HG02870 (cell line): ENCODE data around the gene ZNF610.
"Not testable (repeated sequence)": the region's sequence is repeated elsewhere in the genome, so short reads cannot be mapped to it uniquely, and the experiment has no call there.

Experiments
- ATAC-seq: cut with Tn5 transposase; IDR thresholded peaks from one replicate; pipeline ENCODE4 v1.9.1; 2021; ENCODE audit warnings: mild to moderate bottlenecking, moderate library complexity; ENCODE audit not compliant: unreplicated experiment

Gene ZNF610

DNA sequence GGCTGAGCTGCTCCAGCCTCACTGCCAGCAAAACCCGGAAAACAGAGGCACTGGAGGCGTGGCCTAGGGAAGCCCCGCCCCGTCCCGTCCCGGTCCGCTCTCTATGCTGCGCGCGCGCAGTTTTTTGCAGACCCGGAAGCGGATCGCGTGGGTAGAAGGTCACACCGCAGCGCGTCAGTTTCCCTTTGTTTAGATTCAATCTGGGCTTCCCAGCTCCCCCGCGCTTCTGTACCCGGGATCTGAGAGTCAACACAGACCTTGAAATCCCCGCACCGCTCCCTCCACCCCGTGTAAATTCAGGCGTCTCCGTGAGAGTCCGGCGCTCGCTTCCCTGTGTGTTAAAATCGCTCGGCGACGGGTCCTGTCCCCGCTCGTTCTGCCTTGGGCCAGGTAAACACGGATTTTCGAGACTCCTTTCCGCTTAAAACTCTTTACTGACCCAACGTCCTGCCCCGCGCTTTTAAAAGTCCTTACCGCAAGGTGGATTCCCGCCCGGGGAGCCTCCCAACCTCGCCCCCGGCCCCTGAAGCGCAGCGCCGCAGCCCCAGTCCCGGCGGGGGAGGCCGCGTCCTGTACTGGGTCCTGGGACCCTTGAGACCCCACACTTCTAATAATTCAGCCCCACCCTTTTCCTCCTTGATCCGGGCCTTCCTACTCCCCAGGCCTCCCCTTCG, at the start of gene ZNF610:
Gene ZNF610 (plus strand): TSS at position 127 of the 674 bp plus-strand sequence. CDS start 12,930 bp downstream, outside the sequence.
- peak; percentile 74 for ATAC-seq

DNA sequence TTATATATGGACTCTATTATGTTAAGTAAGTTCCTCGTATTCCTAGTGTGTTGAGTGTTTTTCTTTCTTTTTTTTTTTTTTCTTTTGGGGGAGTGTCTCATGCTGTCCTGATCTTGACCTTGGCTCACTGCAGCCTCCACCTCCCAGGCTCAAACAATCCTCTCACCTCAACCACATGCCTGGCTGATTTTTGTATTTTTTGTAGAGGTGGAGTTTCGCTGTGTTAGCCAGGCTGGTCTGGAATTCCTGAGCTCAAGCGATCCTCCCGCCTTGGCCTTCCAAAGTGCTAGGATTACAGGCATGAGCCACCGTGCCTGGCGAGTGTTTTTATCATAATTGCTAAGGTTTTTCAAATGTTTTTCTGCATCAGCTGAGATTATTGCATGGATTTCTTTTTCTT, 49.8 kb upstream of the ZNF610 start:
- no peak for ATAC-seq

DNA sequence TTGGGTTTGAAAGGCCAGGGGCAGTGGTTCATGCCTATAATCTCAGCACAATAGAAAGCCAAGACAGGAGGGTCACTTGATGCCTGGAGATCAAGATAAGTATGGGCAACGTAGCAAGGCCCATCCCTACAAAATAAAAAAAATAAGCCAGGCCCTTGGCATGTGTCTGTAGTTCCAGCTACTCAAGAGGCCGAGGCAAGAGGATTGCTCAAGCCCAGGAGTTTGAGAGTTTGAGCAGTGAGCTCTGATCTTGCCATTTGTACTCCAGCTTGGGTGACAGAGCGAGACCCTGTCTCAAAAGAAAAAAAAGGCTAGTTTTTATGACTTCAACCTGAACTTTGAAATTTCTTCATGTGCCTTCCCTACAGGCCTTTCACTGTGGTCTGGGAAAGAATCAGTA, 44.3 kb upstream of the ZNF610 start:
- ATAC-seq, result no peak

DNA sequence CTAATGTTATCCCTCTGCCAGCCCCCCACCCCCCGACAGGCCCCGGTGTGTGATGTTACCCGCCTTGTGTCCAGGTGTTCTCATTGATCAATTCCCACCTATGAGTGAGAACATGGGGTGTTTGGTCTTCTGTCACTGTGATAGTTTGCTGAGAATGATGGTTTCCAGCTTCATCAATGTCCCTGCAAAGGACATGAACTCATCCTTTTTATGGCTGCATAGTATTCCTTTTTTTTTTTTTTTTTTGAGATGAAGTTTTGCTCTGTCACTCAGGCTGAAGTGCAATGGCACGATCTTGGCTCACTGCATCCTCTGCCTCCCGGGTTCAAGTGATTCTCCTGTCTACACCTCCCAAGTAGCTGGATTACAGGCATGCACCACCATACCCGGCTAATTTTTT, 43.1 kb upstream of the ZNF610 start:
- ATAC-seq, result not testable (repeated sequence)

DNA sequence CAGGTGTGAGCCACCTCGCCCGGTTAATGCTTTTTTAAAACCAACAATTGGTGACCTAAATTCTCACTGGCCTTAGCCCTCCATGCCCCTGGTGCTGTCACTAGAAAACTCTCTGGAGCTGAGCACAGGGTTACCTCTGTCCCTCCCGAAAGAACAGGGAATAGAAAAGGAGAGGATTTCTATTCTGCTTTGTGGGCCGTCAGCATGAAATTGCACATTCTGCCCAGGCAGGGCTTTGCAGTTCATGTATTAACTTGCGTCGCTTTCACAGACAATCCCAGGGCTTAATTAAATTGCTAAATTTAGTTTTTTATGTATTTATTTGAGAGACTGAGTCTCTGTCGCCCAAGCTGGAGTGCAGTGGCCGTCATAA, 39.7 kb upstream of the ZNF610 start:
- ATAC-seq, result no peak

DNA sequence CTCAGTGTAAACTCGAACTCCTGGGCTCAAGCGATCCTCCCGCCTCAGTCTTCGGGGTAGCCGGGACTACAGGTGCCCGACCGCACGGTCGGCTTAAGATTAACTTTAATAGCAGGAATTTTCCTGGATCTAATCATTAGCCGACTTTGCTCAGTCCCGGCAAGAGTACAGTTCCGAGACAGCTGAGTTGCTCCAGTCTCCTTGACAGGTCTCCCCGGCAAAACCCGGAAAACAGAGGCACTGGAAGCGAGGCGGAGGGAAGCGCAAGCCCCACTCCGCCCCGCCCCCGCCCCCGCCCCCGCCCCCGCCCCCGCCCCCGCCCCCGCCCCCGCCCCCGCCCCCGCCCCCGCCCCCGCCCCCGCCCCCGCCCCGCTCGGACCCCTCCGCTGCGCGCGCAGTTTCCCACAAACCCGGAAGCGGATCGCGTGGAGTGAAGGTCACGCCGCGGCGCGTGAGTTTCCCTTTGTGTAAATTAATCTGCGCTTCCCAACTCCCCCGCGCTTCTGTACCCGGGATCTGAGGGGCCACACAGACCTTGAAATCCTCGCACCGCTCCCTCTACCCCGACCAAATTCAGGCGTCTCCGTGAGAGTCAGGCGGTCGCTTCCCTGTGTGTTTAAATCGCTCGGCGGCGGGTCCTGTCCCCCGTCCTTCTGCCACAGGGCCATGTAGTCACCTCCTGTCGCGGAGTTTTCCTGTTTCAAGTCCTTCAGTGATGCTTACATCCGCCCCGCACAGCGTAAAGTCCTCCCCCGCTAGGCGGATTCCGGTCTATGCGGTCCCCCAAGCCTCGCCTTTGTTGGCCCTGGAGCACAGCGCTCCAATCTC, 39.1 kb upstream of the ZNF610 start, which contains the start of gene ZNF480:
Gene ZNF480 (plus strand): TSS at position 397 of the 828 bp plus-strand sequence. CDS start 3,244 bp downstream, outside the sequence.
- no peak for ATAC-seq

DNA sequence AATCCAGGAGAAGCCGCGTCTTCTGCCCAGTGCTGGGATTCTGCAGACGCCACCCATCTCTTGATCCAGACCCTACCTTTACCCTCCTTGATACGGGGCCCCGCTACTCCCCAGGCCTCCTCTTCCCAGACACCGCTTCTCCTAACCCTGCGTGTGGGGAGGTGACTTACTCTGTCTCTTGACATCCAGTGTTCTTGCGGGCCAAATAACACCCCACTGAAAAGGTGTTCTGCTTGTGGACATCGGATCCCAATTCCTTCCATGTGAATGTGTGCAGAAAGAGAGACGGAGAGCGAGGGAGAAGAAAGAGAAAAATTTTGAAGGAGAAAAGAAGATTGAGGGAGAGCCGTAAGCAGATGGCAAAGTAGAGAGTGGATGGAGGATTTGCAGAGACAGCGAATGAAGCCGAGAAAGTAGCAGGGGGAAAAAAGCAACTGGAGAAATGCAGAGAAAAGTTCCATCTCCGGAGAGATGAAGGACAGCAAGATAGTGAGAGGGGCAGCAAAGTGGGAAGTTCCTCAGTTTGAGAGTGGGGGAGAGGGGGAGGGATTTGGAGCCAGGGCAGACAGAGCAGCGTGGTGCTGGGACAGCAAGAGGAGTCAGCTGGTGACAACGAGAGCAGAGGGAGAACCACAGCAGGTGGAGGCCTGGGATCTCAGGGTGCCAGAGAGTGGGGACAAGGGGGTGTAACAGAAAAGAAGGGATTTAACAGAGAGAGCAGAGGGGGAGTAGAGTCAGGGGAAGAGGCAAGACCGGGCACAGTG, 38.3 kb upstream of the ZNF610 start:
- ATAC-seq, result no peak

DNA sequence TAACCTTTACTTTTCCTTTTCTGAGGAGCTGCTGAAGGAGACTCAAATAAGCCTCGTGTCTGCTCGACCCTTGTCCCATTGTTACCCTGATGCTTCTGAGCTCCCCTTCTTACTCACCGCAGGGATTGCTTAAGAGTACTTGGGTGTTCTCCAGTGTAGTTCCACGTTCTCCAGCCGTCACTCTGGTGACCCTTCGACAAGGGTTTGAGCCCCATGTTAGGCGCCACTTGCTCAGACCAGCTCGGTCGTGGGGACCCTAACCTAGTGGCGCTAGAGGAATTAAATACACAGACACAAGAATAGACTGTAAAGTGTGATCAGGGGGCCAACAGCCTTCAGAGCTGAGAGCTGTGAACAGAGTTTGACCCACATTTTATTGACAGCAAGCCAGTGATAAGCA, 28.8 kb upstream of the ZNF610 start:
- ATAC-seq, result no peak

DNA sequence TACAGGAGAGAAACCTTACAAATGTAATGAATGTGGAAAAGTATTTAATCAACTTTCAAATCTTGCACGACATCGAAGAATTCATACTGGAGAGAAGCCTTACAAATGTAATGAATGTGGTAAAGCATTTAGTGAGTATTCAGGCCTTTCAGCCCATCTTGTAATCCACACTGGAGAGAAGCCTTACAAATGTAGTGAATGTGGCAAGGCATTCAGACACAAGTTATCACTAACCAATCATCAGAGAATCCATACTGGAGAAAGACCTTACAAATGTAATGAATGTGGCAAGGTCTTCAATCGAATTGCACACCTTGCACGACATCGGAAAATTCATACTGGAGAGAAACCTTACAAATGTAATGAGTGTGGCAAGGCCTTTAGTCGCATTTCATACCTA, 13.6 kb upstream of the ZNF610 start:
- no peak for ATAC-seq

DNA sequence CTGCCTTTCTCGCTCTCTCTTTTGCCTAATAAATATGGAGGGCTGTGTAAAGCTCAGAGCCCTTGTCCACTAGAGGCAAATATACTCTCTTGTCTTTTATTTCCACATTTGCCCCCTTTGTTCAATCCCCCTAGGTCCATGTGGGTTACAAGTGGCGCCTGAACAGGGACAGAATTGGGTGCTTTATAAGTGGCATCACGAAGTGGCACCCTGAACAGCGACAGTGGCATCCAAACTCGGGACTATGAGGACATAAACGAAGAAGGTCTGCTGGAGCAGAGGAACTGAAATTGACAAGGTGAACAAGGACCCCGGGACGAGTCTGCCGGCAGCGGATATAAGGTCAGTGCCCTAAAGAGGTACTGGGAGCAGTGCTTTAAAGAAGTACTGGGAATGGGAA, 4.3 kb upstream of the ZNF610 start:
- no peak for ATAC-seq

DNA sequence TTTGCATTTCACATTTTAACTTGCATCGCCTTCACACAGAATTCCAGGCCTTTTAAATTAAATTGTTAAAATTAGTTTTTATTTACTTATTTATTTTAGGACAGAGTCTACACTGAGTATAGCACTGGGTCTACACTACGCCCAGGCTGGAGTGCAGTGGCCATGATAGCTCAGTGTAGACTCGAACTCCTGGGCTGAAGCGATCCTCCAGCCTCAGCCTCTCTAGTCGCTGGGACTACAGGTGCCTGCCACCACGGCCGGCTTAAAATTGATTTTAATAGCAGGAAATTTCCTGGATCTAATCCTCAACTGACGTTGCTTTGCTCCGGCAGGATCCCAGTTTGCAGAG, 301 bp upstream of the ZNF610 start:
- no peak for ATAC-seq

DNA sequence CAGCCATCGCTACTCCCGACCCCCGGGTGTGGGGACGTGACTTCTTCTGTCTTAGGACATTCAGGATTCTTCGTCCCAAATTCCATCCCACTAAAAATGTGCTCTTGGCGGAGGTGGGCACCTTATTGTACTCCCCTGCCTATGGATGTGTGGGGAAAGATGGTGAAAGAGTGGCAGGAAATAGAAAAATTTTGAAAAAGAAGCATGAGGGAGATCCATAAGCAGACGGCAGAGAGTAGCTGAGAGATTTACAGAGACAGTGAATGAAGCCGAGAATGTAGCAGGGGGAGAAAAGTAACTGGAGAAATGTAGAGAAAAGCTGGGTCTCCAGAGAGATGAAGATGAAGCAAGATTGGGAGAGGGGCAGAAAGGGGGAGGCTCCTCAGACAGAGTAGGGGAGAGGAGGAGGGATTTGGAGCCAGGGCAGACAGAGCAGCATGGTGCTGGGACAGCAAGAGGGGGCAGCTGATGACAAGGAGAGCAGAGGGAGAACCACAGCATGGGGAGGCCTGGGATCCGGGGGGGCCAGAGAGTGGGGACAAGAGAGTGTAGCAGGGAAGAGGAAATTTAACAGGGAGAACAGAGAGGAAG, 843 bp downstream of the ZNF610 start:
- no peak for ATAC-seq

DNA sequence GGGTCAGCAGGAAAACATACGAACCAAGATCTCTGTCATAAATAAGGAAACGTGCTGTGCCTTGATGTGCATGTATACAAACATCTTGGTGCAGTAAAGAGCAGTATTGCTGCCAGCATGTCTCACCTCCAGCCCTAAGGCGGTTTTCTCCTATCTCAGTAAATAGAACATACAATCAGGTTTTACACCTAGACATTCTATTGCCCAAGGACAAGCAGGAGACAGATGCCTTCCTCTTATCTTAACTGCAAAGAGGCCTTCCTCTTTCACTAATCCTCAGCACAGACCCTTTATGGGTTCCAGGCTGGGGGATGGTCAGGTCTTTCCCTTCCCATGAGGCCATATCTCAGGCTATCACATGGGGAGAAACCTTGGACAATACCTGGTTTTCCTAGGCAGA, 3.0 kb downstream of the ZNF610 start:
- not testable (repeated sequence) for ATAC-seq

DNA sequence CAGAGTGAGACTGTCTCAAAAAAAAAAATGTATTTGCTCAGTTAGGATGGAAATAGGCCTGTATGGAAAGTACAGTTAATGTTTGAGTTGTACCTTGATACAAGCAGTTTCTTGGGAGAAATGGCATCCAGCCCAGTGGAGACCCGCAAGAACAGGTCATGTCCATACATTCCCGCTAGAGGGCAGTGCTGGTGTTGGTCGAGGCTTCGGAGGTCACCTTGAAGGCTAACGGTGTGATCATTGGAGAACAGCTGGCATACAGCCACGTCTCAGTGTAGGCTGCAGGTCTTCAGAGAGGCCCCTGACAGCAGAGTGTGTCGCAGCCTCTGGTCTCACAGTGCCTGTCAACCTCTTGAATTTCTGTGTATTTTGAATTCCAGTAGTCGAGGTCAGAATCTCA, 7.5 kb downstream of the ZNF610 start:
- no peak for ATAC-seq

DNA sequence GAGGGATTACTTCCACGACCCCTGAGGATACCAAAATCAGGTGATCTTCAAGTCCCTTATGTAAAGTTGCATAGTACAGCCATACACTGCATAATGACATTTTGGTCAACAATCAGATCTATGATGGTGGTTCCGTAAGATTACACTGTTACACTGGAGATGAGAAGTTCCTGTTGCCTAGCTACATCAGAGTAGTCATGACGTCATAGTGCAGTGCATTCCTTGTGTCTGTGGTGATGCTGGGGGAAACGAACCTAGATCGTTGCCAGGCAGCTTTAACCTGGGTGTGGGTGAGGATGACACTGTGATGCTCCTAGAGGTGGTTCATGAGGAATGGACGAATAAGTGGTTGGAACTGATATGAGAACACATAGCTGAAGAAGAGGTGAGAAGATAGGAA, 9.1 kb downstream of the ZNF610 start:
- ATAC-seq, result no peak

DNA sequence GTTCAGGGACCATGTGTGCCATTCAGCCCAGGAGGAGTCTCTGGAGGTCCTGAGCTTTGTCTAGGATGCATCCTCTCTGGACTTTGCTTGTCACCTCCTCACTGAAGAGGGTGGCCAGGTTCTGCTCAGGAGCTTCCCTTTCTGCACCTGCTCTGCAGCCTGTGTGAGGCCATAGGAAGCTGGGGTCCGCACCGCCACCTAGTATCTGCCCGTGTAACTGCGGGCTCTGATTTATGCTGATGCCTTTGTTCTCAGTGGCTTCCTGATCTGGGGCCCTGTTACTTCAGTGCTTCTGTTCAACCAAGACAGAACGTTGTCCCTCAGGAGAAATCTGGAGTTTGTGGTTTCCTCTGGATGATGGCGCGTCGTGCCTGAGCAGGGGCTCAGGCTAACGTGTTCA, 15.5 kb downstream of the ZNF610 start:
- ATAC-seq, result no peak

DNA sequence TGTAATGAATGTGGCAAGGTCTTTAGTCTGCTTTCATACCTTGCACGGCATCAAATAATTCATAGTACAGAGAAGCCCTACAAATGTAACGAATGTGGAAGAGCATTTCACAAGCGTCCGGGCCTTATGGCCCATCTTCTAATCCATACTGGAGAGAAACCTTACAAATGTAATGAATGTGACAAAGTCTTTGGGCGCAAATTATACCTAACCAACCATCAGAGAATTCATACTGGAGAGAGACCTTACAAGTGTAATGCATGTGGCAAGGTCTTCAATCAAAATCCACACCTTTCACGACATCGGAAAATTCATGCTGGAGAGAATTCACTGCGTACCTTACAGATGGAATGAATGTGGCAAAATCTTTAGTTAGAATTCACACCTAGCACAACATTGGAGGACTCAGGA, 30.4 kb downstream of the ZNF610 start:
- no peak for ATAC-seq

DNA sequence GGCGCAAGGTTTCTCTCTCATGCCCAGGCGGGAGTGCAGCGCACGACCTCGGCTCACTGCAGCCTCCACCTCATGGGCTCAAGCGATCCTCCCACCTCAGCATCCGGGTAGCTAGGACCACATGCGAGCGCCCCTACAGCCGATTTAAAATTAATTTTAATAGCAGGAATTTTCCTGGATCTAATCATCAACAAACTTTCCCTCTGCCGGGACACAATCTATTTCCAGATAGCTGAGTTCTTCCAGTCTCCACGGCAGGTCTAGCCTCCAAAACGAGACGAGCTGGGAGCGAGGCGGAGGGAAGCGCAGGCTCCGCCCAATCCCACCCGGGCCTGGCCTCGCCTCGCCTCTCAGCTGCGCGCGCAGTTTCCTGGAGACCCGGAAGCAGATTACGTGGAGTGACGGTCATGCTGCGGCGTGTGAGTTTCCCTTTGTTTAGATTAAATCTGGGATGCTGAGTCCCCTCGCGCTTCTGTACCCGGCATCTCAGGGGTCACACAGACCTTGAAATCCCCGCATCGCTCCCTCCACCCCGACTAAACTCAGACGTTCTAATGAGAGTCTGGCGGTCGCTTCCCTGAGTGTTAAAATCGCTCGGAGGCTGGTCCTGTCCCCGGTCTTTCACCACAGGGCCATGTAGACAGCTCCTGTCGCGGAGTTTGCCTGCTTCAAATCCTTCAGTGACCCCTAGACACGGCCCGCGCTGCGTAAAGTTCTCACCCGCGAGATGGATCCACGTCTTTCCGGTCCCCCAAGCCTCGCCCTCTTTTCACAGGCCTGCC, 33.7 kb downstream of the ZNF610 start, which contains the start of gene ZNF880:
Gene ZNF880 (plus strand): TSS at position 365 of the 782 bp plus-strand sequence. CDS start 43 bp downstream, at position 408.
- ATAC-seq, result peak; percentile 55

DNA sequence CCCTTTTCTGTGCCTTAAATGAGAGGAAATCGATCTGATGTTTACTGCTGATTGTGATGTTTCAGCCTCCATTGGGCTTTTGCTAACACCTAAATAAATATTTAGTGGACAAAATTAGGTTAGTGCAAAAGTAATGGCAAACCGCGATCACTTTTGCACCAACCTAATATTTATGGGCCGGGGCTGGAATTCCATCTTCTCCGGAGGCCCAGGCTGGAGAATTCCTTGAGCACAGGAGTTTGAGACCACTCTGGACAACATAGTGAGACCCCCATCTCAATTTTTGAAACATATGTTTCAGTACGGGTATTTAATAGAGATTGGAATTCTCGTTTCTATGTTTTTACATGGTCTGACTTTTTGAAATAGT, 34.3 kb downstream of the ZNF610 start:
- ATAC-seq, result no peak

DNA sequence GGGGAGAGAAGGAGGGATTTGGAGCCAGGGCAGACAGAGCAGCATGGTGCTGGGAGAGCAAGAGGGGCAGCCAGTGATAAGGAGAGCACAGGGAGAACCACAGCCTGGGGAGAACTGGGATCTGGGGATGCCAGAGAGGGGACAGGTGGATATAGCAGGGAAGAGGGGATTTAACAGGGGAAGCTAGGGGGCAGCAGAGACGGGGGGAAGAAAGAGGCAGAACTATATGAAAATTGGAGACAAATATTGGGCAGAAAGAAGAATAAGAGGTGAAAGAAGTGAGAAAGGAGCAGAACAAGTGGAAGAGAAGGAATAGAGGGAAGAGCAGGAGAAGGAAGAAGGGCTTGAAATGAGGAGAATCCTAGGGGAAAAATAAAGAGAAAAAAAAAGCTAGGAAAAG, 55.1 kb downstream of the ZNF610 start:
- ATAC-seq, result no peak
